RWPE1 (cell line): Measurements from ENCODE around the gene GREM2.

ENCODE experiments used
- CTCF ChIA-PET: fragments of 350-600 bp; sonication (Branson Sonifier 250); formaldehyde crosslinking; extraction: SDS; loops from one replicate; lab custom pipeline; 2021; lab: Yijun Ruan, JAX
- POLR2A ChIA-PET: fragments of 400-600 bp; formaldehyde crosslinking; extraction: SDS; loops from one replicate; lab custom pipeline; 2020; ENCODE audit warnings: antibody characterized with exemption; ENCODE audit not compliant: low non-redundant PET; lab: Yijun Ruan, JAX
- DNase-seq: peaks from one replicate; pipeline ENCODE4 v3.0.0; 2012; ENCODE audit warnings: low spot score
- H3K27ac ChIP-seq: fragments of 450-650 bp; 2 replicates; pipeline ENCODE4 v1.5.1; 2017
- CTCF ChIP-seq: fragments of 450-650 bp; conservative IDR thresholded peaks from 2 replicates; pipeline ENCODE4 v1.5.1; 2017; ENCODE audit warnings: low read depth, mild to moderate bottlenecking

Gene GREM2

GRCh38 chr1:240611228-240611618 is 732 bp downstream of the GREM2 start:
- ChIA-PET POLR2A (interaction anchor here (0.6 kb wide), 1 partner anchor 1383 kb away, joined by 10 read pairs; no protein-coding TSS in a partner anchor), CTCF (no interaction called here)
- DNase-seq: no peak
- TF ChIP-seq CTCF: no peak
- H3K27ac ChIP-seq: no peak overlapping the region

GRCh38 chr1:240610636-240611035 is 1.3 kb downstream of the GREM2 start:
- TF ChIP-seq CTCF: no peak
- no peak overlapping the region for H3K27ac ChIP-seq
- ChIA-PET POLR2A (no interaction called here), CTCF (no interaction called here)
- DNase-seq: no peak

GRCh38 chr1:240609527-240610060 is 2.4 kb downstream of the GREM2 start:
- DNase-seq: no peak
- H3K27ac ChIP-seq: no peak overlapping the region
- ChIA-PET CTCF (interaction anchor here (1.6 kb wide), 1 partner anchor 288 kb away, joined by 3 read pairs; no protein-coding TSS in a partner anchor), POLR2A (no interaction called here)
- TF ChIP-seq CTCF: no peak

GRCh38 chr1:240608707-240609106 is 3.2 kb downstream of the GREM2 start:
- DNase-seq: no peak
- ChIA-PET CTCF (interaction anchor here (1.5 to 1.6 kb wide), 2 partner anchors 287 to 418 kb away, joined by 3 to 11 read pairs; no protein-coding TSS in a partner anchor), POLR2A (no interaction called here)
- H3K27ac ChIP-seq: no peak overlapping the region
- TF ChIP-seq CTCF: no peak

GRCh38 chr1:240607006-240607405 is 4.9 kb downstream of the GREM2 start:
- no peak for TF ChIP-seq CTCF
- DNase-seq: no peak
- ChIA-PET CTCF (no interaction called here), POLR2A (no interaction called here)
- no peak overlapping the region for H3K27ac ChIP-seq

GRCh38 chr1:240602189-240602588 is 9.8 kb downstream of the GREM2 start:
- no peak for DNase-seq
- ChIA-PET POLR2A (no interaction called here), CTCF (interaction anchor here (0.6 to 0.7 kb wide), 3 partner anchors 23 to 912 kb away, joined by 3 to 4 read pairs (median 3); no protein-coding TSS in a partner anchor)
- H3K27ac ChIP-seq: no peak overlapping the region
- TF ChIP-seq CTCF: no peak
